Lower leg skin (tissue), 4 donors: Measurements from ENCODE around the gene OLA1. TPM values are rescaled to one million over a fixed set of nuclear protein-coding genes. Genes with fewer than 3 reads are reported as not detected.

Experiments used
- DNase-seq, 2 donors: peaks; one replicate each; pipeline ENCODE4 v3.0.0-alpha.2; 2019; ENCODE audit warnings: low spot score in 2 of 2
- H3K4me3 ChIP-seq: fragments of 200-600 bp; sonication (generic); 2 replicates; pipeline ENCODE4 v1.5.1; 2017; ENCODE audit warnings: mild to moderate bottlenecking, low read depth; ENCODE audit not compliant: poor library complexity, severe bottlenecking
- POLR2A ChIP-seq, 2 donors: fragments of 450-650 bp; IDR thresholded peaks; one replicate each; pipeline ENCODE4 v1.6.1; 2016 to 2017; ENCODE audit warnings: antibody characterized with exemption in 2 of 2, mild to moderate bottlenecking in 1 of 2, moderate library complexity in 1 of 2
- WGBS, 2 donors: methylation state at CpG; one replicate each; pipeline ENCODE4 v1.1.5; 2018; 5-methylcytosine and 5-hydroxymethylcytosine counted together
- intact Hi-C: fragments of 100-400 bp; cut with DNase I; formaldehyde crosslinking; loops from one replicate; pipeline ENCODE4 v1.15.0; 2023; ENCODE audit warnings: low total_unique reads
- total RNA-seq, 4 donors: library from RNA; depleted of rRNA; stranded (reverse); fragments of >200 nt; gene quantifications; one replicate each; pipeline ENCODE4 v1.1.0, GENCODE V29; 2016
- TF ChIP-seq, protein P1 (sequence below), 3 donors: fragments of 450-650 bp; IDR thresholded peaks; one replicate each; pipeline ENCODE4 v1.5.1; 2016; ENCODE audit warnings: antibody characterized with exemption in 3 of 3, mild to moderate bottlenecking in 3 of 3, moderate library complexity in 2 of 3

OLA1 gene
- total RNA-seq, 4 donors from 2014 or later = 49.6 to 73.5 (median 61.2) TPM

DNA sequence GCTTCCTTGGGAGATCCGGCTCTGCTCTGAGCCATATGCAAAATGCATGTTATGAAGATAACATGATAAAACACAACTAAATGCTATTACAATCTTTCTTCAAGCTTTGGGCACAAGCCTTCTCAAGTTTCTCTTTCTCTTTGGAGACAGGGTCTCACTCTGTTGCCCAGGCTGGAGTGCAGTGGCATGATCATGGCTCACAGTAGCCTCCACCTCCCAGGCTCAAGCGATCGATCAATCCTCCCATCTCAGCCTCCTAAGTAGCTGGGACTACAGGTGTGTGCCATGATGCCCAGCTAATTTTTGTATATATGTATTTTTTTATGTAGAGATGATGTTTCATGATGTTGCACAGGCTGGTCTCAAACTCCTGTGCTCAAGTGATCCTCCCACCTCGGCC is 175.5 kb downstream of the OLA1 start:
- intact Hi-C loops = no loop called here
- no peak for DNase-seq
- no peak overlapping the region for H3K4me3 ChIP-seq
- 97 to 98% methylated on average over 4 of the region's 4 CpGs for WGBS, 2 donors
- no peak for TF ChIP-seq POLR2A (IDR thresholded peaks at IDR 0.05)
- TF ChIP-seq, protein P1, sequence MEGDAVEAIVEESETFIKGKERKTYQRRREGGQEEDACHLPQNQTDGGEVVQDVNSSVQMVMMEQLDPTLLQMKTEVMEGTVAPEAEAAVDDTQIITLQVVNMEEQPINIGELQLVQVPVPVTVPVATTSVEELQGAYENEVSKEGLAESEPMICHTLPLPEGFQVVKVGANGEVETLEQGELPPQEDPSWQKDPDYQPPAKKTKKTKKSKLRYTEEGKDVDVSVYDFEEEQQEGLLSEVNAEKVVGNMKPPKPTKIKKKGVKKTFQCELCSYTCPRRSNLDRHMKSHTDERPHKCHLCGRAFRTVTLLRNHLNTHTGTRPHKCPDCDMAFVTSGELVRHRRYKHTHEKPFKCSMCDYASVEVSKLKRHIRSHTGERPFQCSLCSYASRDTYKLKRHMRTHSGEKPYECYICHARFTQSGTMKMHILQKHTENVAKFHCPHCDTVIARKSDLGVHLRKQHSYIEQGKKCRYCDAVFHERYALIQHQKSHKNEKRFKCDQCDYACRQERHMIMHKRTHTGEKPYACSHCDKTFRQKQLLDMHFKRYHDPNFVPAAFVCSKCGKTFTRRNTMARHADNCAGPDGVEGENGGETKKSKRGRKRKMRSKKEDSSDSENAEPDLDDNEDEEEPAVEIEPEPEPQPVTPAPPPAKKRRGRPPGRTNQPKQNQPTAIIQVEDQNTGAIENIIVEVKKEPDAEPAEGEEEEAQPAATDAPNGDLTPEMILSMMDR (IDR thresholded peaks at IDR 0.05) = no peak

DNA sequence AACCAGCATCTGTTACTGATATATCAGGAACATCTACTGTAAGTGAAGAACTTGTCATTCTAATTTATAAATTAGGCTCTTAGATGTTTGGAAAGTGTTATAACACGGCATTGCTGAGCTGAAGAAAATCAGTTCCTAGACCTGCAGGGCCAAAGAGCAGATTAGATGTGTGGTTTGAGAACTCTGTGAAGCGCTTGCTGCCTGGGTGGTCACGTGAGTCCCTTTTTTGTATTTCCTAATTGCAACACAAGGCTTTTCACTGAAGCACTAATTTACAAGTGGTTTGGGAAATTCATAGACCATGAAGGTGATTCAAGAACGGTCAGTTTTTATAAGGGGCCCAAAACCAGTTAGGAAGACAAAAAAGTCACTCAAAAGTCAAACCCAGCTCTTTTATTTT is 176.3 kb downstream of the OLA1 start:
- intact Hi-C loops = no loop called here
- WGBS, 2 donors = 73 to 80% methylated on average over 4 of the region's 4 CpGs
- no peak for DNase-seq
- TF ChIP-seq POLR2A (IDR thresholded peaks at IDR 0.05) = no peak
- TF ChIP-seq, protein P1 (IDR thresholded peaks at IDR 0.05) = no peak
- no peak overlapping the region for H3K4me3 ChIP-seq

DNA sequence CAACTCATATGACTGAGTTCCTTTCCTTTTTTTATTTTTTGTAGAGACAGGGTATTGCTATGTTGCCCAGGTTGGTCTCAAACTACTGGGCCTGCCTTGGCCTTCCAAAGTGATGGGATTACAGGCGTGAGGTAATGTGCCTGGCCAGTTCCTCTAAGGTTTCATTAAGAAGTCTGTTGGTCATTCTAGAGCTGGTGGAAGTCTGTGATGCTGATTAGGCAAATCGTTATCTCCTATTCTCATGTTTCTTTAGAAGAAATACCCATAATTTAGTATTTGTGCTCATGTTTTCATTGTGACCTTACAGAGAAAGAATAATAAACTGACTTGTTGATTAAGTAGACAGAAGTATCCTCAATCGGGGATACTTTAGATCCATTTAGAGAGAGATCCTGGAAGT is 177.0 kb downstream of the OLA1 start:
- DNase-seq = no peak
- WGBS, 2 donors = 91 to 97% methylated on average over 3 of the region's 3 CpGs
- TF ChIP-seq, protein P1 (IDR thresholded peaks at IDR 0.05) = no peak
- no peak for TF ChIP-seq POLR2A (IDR thresholded peaks at IDR 0.05)
- intact Hi-C loops = no loop called here
- no peak overlapping the region for H3K4me3 ChIP-seq

DNA sequence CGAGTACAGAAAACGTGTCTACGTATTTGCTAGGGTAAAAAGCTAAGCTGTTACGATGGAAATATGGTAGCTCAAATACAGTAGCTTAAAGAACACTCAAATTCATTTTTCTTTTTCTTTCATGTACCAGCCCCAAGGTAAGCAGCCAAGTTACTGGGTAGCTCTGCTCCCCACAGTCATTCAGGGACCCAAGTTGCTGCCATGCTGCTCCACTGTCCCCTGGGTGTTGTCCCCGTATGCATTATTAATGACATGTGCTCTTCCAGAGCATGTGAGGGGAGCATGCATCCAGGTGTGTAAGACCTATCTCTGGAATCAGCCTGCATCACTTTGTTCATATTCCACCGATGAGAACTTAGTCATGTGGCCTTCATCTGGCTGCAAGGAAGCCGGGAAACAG is 178.1 kb downstream of the OLA1 start:
- TF ChIP-seq POLR2A (IDR thresholded peaks at IDR 0.05) = no peak
- TF ChIP-seq, protein P1 (IDR thresholded peaks at IDR 0.05) = no peak
- intact Hi-C loops = no loop called here
- no peak for DNase-seq
- H3K4me3 ChIP-seq = no peak overlapping the region
- 75 to 89% methylated on average over 7 of the region's 7 CpGs for WGBS, 2 donors

DNA sequence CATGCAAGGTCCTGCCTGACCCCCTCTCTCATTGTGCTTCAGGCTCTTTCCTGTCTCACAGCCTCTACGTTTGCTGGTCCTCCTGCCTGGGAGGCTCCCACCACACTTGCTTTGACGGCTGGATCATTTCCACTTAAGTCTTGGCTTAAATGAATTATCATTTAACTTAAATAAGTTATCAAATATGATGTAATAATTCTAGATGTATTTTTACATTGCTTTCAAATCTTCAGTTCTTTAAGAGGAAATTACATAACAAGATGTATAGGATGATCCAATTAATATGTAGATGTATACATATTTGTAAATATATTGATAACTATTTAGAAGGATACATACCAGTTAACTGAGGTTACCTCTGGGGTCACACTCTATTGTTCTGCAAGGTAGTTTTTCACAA is 180.5 kb downstream of the OLA1 start:
- no peak for DNase-seq
- H3K4me3 ChIP-seq = no peak overlapping the region
- 74 to 80% methylated on average over 2 of the region's 2 CpGs for WGBS, 2 donors
- intact Hi-C loops = no loop called here
- TF ChIP-seq POLR2A (IDR thresholded peaks at IDR 0.05) = no peak
- TF ChIP-seq, protein P1 (IDR thresholded peaks at IDR 0.05) = no peak

DNA sequence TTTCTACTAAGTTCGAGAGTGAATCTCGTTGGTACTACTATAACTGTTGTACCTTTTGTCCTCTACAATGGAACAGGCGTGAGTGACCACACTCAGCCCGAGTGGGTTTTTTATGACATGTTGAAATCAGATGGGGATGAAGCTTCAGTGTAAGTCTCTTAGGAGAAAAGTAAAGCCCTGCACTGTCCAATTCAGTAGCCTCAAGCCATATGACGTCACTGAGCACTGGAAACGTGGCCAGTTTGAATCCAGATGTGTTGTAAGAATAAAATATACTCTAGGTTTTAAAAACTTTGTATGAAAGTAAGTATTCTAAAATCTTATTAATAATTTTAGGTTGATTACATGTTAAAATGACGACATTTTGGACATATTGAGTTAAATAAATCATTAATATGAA is 181.5 kb downstream of the OLA1 start:
- DNase-seq = no peak
- 63 to 72% methylated on average over 7 of the region's 7 CpGs for WGBS, 2 donors

More for the DNA sequence above, 181.5 kb downstream of the OLA1 start:
- intact Hi-C loops = no loop called here
- no peak overlapping the region for H3K4me3 ChIP-seq
- TF ChIP-seq, protein P1 (IDR thresholded peaks at IDR 0.05) = no peak
- no peak for TF ChIP-seq POLR2A (IDR thresholded peaks at IDR 0.05)
